WTC11 (cell line): Measurements from ENCODE around the gene TROAP.

Experiments
- CBFB ChIP-seq: sonication (generic); formaldehyde crosslinking; IDR thresholded peaks from 2 replicates; pipeline ENCODE4 v1.8.1; 2022; ENCODE audit warnings: mild to moderate bottlenecking, low read depth, missing genetic modification reagents
- E2F5 ChIP-seq: sonication (generic); formaldehyde crosslinking; IDR thresholded peaks from 2 replicates; pipeline ENCODE4 v1.8.1; 2022; ENCODE audit warnings: mild to moderate bottlenecking, moderate library complexity, missing genetic modification reagents
- FOXK1 ChIP-seq: sonication (generic); formaldehyde crosslinking; IDR thresholded peaks from 2 replicates; pipeline ENCODE4 v1.8.0; 2022; ENCODE audit warnings: mild to moderate bottlenecking, moderate library complexity, missing genetic modification reagents
- MAX ChIP-seq: sonication (generic); formaldehyde crosslinking; IDR thresholded peaks from 2 replicates; pipeline ENCODE4 v1.8.0; 2022; ENCODE audit warnings: mild to moderate bottlenecking, missing genetic modification reagents
- MXD4 ChIP-seq: fragments of 250-450 bp; sonication (Bioruptor Pico); IDR thresholded peaks from 2 replicates; pipeline ENCODE4 v1.8.0; 2021; ENCODE audit warnings: mild to moderate bottlenecking, moderate library complexity, borderline replicate concordance
- NFE2L1 ChIP-seq: sonication (generic); formaldehyde crosslinking; IDR thresholded peaks from 2 replicates; pipeline ENCODE4 v1.8.1; 2023; ENCODE audit warnings: missing genetic modification reagents
- TP53 ChIP-seq: sonication (generic); formaldehyde crosslinking; IDR thresholded peaks from 2 replicates; pipeline ENCODE4 v1.8.1; 2023; ENCODE audit warnings: mild to moderate bottlenecking, missing genetic modification reagents
- ZBTB21 ChIP-seq: sonication (generic); formaldehyde crosslinking; IDR thresholded peaks from 2 replicates; pipeline ENCODE4 v1.8.1; 2023; ENCODE audit warnings: mild to moderate bottlenecking, missing genetic modification reagents, borderline replicate concordance
- TF ChIP-seq, protein P1 (sequence below): sonication (generic); formaldehyde crosslinking; IDR thresholded peaks from 2 replicates; pipeline ENCODE4 v1.8.1; 2023; ENCODE audit warnings: mild to moderate bottlenecking, missing genetic modification reagents
- TF ChIP-seq, protein P2 (sequence below): fragments of 200-600 bp; IDR thresholded peaks from 2 replicates; pipeline ENCODE4 v1.8.0; 2022; ENCODE audit warnings: antibody characterized with exemption
- TF ChIP-seq, protein P3 (sequence below): sonication (generic); formaldehyde crosslinking; IDR thresholded peaks from 2 replicates; pipeline ENCODE4 v1.8.1; 2023; ENCODE audit warnings: mild to moderate bottlenecking, missing genetic modification reagents, moderate library complexity

DNA sequence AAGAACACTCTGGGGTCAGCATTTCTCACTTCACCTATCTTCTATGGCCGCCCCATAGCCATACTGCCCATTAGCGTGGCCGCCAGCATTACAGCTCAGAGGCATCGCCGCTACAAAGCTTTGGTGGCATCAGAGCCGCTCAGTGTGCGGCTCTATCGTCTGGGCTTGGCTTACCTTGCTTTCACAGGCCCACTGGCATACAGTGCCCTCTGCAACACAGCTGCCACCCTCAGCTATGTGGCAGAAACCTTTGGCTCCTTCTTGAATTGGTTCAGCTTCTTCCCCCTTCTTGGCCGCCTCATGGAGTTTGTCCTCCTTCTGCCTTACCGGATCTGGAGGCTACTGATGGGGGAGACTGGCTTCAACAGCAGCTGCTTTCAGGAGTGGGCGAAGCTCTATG is 26.2 kb downstream of the TROAP start:
- no peak for TF ChIP-seq FOXK1 (CRISPR knock-in tag)
- TF ChIP-seq, protein P1, sequence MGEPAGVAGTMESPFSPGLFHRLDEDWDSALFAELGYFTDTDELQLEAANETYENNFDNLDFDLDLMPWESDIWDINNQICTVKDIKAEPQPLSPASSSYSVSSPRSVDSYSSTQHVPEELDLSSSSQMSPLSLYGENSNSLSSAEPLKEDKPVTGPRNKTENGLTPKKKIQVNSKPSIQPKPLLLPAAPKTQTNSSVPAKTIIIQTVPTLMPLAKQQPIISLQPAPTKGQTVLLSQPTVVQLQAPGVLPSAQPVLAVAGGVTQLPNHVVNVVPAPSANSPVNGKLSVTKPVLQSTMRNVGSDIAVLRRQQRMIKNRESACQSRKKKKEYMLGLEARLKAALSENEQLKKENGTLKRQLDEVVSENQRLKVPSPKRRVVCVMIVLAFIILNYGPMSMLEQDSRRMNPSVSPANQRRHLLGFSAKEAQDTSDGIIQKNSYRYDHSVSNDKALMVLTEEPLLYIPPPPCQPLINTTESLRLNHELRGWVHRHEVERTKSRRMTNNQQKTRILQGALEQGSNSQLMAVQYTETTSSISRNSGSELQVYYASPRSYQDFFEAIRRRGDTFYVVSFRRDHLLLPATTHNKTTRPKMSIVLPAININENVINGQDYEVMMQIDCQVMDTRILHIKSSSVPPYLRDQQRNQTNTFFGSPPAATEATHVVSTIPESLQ (CRISPR knock-in tag): no peak
- TF ChIP-seq, protein P2, sequence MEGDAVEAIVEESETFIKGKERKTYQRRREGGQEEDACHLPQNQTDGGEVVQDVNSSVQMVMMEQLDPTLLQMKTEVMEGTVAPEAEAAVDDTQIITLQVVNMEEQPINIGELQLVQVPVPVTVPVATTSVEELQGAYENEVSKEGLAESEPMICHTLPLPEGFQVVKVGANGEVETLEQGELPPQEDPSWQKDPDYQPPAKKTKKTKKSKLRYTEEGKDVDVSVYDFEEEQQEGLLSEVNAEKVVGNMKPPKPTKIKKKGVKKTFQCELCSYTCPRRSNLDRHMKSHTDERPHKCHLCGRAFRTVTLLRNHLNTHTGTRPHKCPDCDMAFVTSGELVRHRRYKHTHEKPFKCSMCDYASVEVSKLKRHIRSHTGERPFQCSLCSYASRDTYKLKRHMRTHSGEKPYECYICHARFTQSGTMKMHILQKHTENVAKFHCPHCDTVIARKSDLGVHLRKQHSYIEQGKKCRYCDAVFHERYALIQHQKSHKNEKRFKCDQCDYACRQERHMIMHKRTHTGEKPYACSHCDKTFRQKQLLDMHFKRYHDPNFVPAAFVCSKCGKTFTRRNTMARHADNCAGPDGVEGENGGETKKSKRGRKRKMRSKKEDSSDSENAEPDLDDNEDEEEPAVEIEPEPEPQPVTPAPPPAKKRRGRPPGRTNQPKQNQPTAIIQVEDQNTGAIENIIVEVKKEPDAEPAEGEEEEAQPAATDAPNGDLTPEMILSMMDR: no peak
- TF ChIP-seq ZBTB21 (CRISPR knock-in tag): no peak
- TF ChIP-seq TP53 (CRISPR knock-in tag): no peak
- no peak for TF ChIP-seq CBFB (CRISPR knock-in tag)
- no peak for TF ChIP-seq MAX (CRISPR knock-in tag)
- TF ChIP-seq MXD4 (CRISPR knock-in tag): no peak
- no peak for TF ChIP-seq E2F5
- TF ChIP-seq NFE2L1: no peak
- TF ChIP-seq, protein P3, sequence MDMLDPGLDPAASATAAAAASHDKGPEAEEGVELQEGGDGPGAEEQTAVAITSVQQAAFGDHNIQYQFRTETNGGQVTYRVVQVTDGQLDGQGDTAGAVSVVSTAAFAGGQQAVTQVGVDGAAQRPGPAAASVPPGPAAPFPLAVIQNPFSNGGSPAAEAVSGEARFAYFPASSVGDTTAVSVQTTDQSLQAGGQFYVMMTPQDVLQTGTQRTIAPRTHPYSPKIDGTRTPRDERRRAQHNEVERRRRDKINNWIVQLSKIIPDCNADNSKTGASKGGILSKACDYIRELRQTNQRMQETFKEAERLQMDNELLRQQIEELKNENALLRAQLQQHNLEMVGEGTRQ (CRISPR knock-in tag): no peak
